ENCODE measurements around the gene KCNH1.

GRCh38 chr1:210797422-210797821 is 336.5 kb downstream of the KCNH1 start:
- TF ChIP-seq, protein P1, sequence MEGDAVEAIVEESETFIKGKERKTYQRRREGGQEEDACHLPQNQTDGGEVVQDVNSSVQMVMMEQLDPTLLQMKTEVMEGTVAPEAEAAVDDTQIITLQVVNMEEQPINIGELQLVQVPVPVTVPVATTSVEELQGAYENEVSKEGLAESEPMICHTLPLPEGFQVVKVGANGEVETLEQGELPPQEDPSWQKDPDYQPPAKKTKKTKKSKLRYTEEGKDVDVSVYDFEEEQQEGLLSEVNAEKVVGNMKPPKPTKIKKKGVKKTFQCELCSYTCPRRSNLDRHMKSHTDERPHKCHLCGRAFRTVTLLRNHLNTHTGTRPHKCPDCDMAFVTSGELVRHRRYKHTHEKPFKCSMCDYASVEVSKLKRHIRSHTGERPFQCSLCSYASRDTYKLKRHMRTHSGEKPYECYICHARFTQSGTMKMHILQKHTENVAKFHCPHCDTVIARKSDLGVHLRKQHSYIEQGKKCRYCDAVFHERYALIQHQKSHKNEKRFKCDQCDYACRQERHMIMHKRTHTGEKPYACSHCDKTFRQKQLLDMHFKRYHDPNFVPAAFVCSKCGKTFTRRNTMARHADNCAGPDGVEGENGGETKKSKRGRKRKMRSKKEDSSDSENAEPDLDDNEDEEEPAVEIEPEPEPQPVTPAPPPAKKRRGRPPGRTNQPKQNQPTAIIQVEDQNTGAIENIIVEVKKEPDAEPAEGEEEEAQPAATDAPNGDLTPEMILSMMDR (IDR thresholded peaks at IDR 0.05; ENCODE audit: insufficient read depth, low read depth, low read length) = no peak
- no peak for TF ChIP-seq EZH2 (IDR thresholded peaks at IDR 0.05; ENCODE audit: insufficient read depth, low read length)

Measured in astrocyte (in vitro differentiated cells and primary cell).